Suprapubic skin (tissue), 4 donors: ENCODE results near the gene GRIP2. TPM values are rescaled to one million over a fixed set of nuclear protein-coding genes. Genes with fewer than 3 reads are reported as not detected.

ENCODE experiments used
- DNase-seq, 2 donors: peaks; one replicate each; pipeline ENCODE4 v3.0.0-alpha.2; 2019; ENCODE audit warnings: low spot score in 2 of 2
- H3K27ac ChIP-seq: fragments of 200-600 bp; sonication (generic); one replicate; pipeline ENCODE4 v1.5.1; 2019
- H3K27me3 ChIP-seq: fragments of 200-600 bp; sonication (generic); one replicate; pipeline ENCODE4 v1.5.1; 2019
- H3K36me3 ChIP-seq: fragments of 200-600 bp; sonication (generic); one replicate; pipeline ENCODE4 v1.5.1; 2019
- H3K4me1 ChIP-seq: fragments of 200-600 bp; sonication (generic); one replicate; pipeline ENCODE4 v1.5.1; 2019
- H3K4me3 ChIP-seq: fragments of 200-600 bp; sonication (generic); one replicate; pipeline ENCODE4 v1.5.1; 2019; ENCODE audit warnings: mild to moderate bottlenecking
- H3K9me3 ChIP-seq: fragments of 200-600 bp; sonication (generic); one replicate; pipeline ENCODE4 v1.5.1; 2019
- CTCF ChIP-seq, 2 donors: fragments of 200-600 bp in 1 of 2; fragments of 450-650 bp in 1 of 2; sonication (generic) in 1 of 2; IDR thresholded peaks; one replicate each; pipeline ENCODE4 v1.5.1; 2016 to 2019; ENCODE audit warnings: antibody characterized with exemption in 2 of 2, mild to moderate bottlenecking in 1 of 2, moderate library complexity in 1 of 2
- EP300 ChIP-seq: sonication (generic); formaldehyde crosslinking; IDR thresholded peaks from one replicate; pipeline ENCODE4 v1.6.1; 2017; ENCODE audit warnings: antibody characterized with exemption
- POLR2A ChIP-seq, 2 donors: fragments of 450-650 bp; IDR thresholded peaks; one replicate each; pipeline ENCODE4 v1.6.1; 2017; ENCODE audit warnings: antibody characterized with exemption in 2 of 2, mild to moderate bottlenecking in 2 of 2, moderate library complexity in 2 of 2
- POLR2AphosphoS5 ChIP-seq, 3 donors: sonication (generic); formaldehyde crosslinking; IDR thresholded peaks; one replicate each; pipeline ENCODE4 v1.6.1; 2017; ENCODE audit warnings: antibody characterized with exemption in 3 of 3
- WGBS: methylation state at CpG from one replicate; pipeline ENCODE4 v1.1.5; 2018; 5-methylcytosine and 5-hydroxymethylcytosine counted together
- total RNA-seq, 4 donors: library from RNA; depleted of rRNA; stranded (reverse); fragments of >200 nt; gene quantifications; one replicate each; pipeline ENCODE4 v1.1.0, GENCODE V29; 2016

Gene GRIP2
- total RNA-seq, 4 donors from 2014 or later: 0.65 to 5.8 (median 3.0) TPM

GRCh38 chr3:14536055-14536815, 3.9 kb downstream of the GRIP2 start:
- Histone ChIP-seq H3K27ac (no peak overlapping the region), H3K27me3 (peaks cover 2% of the 10 kb centered on the region), H3K36me3 (no peaks in the 10 kb centered on the region), H3K4me1 (peaks cover 34% of the 10 kb centered on the region), H3K4me3 (no peak overlapping the region), H3K9me3 (no peaks in the 10 kb centered on the region)
- DNase-seq: no peak
- no peak for TF ChIP-seq CTCF (IDR thresholded peaks at IDR 0.05)
- TF ChIP-seq EP300: no peak
- no peak for TF ChIP-seq POLR2A (IDR thresholded peaks at IDR 0.05)
- no peak for TF ChIP-seq POLR2AphosphoS5 (IDR thresholded peaks at IDR 0.05)
- WGBS: 83% methylated on average over 9 of the region's 10 CpGs

GRCh38 chr3:14535616-14536015, 4.5 kb downstream of the GRIP2 start:
- Histone ChIP-seq H3K4me1 (peaks cover 34% of the 10 kb centered on the region), H3K27ac (no peak overlapping the region), H3K36me3 (no peaks in the 10 kb centered on the region), H3K9me3 (no peaks in the 10 kb centered on the region), H3K27me3 (peaks cover 2% of the 10 kb centered on the region), H3K4me3 (no peak overlapping the region)
- no peak for DNase-seq
- WGBS: 24% methylated on average over 4 of the region's 6 CpGs
- TF ChIP-seq CTCF (IDR thresholded peaks at IDR 0.05): no peak
- no peak for TF ChIP-seq EP300
- TF ChIP-seq POLR2A (IDR thresholded peaks at IDR 0.05): no peak
- TF ChIP-seq POLR2AphosphoS5 (IDR thresholded peaks at IDR 0.05): no peak

GRCh38 chr3:14534516-14535191, 5.5 kb downstream of the GRIP2 start:
- 23% methylated on average over 20 of the region's 20 CpGs for WGBS
- no peak for TF ChIP-seq EP300
- TF ChIP-seq CTCF (IDR thresholded peaks at IDR 0.05): no peak
- no peak for TF ChIP-seq POLR2A (IDR thresholded peaks at IDR 0.05)
- no peak for TF ChIP-seq POLR2AphosphoS5 (IDR thresholded peaks at IDR 0.05)
- no peaks in the 10 kb centered on the region for H3K36me3 ChIP-seq
- no peak overlapping the region for H3K27ac ChIP-seq
- no peak for DNase-seq
- peak overlapping the region; percentile 7 for H3K4me3 ChIP-seq
- peaks cover 34% of the 10 kb centered on the region for H3K4me1 ChIP-seq
- peaks cover 2% of the 10 kb centered on the region for H3K9me3 ChIP-seq
- H3K27me3 ChIP-seq: peaks cover 2% of the 10 kb centered on the region

GRCh38 chr3:14533457-14533958, 6.6 kb downstream of the GRIP2 start:
- Histone ChIP-seq H3K4me1 (peaks cover 34% of the 10 kb centered on the region), H3K9me3 (peaks cover 2% of the 10 kb centered on the region), H3K4me3 (no peak overlapping the region), H3K27ac (peak overlapping the region; percentile 59), H3K36me3 (no peaks in the 10 kb centered on the region), H3K27me3 (peaks cover 2% of the 10 kb centered on the region)
- 71% methylated on average over 7 of the region's 14 CpGs for WGBS
- DNase-seq: no peak
- no peak for TF ChIP-seq EP300
- TF ChIP-seq CTCF (IDR thresholded peaks at IDR 0.05): no peak
- TF ChIP-seq POLR2A (IDR thresholded peaks at IDR 0.05): no peak
- TF ChIP-seq POLR2AphosphoS5 (IDR thresholded peaks at IDR 0.05): no peak
